ENCODE measurements around the gene RABGGTA.
A peak's percentile ranks its signal among the peaks of the same experiment; 100 is the strongest.

The RABGGTA gene

DNA sequence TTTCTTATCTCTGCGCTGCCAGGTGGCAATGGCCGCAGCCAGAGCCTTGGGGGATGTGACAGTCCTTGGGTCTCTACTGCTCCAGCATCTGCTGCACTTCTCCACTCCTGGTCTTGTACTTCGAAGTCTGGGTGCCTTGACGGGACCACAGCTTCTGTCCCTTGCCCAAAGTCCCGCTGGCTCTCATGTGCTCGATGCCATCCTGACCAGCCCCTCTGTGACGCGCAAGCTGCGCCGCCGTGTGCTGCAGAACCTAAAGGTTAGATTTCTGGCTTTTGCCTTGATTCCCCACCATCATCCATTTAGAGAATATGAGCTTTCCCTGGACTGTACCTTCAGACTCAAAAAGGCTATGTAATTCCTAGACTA lies 32.6 kb upstream of the RABGGTA start:
- TF ChIP-seq, protein P1, sequence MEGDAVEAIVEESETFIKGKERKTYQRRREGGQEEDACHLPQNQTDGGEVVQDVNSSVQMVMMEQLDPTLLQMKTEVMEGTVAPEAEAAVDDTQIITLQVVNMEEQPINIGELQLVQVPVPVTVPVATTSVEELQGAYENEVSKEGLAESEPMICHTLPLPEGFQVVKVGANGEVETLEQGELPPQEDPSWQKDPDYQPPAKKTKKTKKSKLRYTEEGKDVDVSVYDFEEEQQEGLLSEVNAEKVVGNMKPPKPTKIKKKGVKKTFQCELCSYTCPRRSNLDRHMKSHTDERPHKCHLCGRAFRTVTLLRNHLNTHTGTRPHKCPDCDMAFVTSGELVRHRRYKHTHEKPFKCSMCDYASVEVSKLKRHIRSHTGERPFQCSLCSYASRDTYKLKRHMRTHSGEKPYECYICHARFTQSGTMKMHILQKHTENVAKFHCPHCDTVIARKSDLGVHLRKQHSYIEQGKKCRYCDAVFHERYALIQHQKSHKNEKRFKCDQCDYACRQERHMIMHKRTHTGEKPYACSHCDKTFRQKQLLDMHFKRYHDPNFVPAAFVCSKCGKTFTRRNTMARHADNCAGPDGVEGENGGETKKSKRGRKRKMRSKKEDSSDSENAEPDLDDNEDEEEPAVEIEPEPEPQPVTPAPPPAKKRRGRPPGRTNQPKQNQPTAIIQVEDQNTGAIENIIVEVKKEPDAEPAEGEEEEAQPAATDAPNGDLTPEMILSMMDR (IDR thresholded peaks at IDR 0.05; ENCODE audit: control extremely low read depth, extremely low read depth, low read depth, missing control alignments), result no peak
- CTCF ChIA-PET, result interaction anchor here (0.9 to 15.5 kb wide), 5 partner anchors 24 to 189 kb away, joined by 3 to 323 read pairs (median 3); partner anchors contain the start of genes DCAF11, NRL and TINF2
- POLR2A ChIA-PET, result no interaction called here
- DNase-seq (ENCODE audit: extremely low spot score), result no peak

DNA sequence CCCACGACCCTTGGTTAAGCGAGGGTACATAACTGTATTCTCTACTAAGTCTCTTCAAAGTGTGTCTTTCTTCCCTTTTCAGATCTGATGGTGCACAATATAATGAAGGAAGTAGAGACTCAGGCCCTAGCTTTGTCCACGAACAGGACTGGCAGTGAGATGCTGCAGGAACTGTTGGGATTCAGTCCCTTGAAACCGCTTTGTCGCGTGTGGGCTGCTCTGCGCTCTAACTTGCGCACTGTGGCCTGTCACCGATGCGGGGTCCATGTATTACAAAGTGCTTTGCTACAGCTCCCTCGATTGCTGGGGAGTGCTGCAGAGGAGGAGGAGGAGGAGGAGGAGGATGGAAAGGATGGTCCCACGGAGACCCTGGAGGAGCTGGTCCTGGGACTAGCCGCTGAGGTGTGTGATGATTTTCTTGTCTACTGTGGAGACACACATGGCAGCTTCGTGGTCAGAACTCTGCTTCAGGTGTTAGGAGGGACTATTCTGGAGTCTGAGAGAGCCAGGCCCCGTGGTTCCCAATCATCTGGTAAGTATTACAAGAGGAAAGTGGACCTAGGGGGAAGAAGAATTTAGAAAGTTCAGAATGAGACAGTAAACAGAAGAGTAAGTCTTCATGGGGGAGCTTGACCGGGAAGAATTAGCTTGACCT lies 29.1 kb upstream of the RABGGTA start:
- ChIA-PET POLR2A (interaction anchor here (1.0 to 1.2 kb wide), 3 partner anchors 8 to 143 kb away, joined by 3 to 4 read pairs (median 4); partner anchors contain the start of genes CIDEB and TINF2), CTCF (interaction anchor here (0.9 to 15.5 kb wide), 13 partner anchors 9 to 210 kb away, joined by 3 to 323 read pairs (median 5); partner anchors contain the start of genes CIDEB, GMPR2, LTB4R and LTB4R2)
- no peak for DNase-seq (ENCODE audit: extremely low spot score)
- TF ChIP-seq, protein P1 (IDR thresholded peaks at IDR 0.05; ENCODE audit: control extremely low read depth, extremely low read depth, low read depth, missing control alignments), result no peak

DNA sequence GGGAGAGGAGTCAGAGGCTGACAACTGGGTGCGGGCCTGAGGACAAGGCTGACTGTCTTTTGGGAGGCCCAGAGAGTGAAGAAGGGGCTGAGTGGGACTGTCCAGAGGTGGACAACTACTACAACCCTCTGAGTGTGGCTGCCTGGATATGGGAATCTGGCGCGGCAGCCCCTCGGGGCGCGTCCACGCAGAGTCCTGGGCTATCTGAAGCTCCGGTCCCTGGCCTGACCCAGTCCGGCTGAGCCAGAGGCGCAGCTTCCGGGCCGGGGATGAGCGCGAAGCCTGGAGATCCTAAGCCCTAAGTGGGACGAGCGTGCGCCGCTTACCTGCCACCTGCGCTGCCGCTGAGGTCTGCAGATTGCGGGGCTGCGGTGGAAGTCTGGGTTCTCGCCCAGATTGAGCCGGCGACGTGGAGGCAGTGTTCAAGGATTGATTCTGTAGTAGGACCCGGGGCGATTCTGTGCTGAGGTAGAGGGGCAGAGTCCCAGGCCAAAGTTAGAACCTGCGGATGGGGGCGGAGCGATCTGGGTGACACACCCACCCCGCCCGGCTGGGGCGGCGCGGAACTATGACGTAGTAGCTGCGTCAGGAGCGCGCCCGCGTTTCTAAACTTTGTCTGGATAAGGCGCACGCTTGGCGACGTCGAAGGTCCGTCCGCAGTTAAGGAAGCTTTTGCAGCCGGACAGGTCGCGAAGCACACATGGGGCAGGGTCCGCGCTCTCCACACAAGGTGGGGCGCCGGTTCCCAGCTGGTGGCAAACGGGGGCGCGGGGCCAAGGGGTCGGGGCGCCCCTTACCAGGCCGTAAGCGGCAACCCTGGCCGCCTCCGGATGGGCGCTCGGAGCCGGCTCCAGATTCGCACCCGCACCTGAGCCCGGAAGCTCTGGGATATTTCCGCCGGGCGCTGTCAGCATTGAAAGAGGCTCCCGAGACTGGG lies 28.1 kb upstream of the RABGGTA start, which contains the start of the genes DHRS1 and NOP9:
Gene DHRS1, minus strand, starts transcription at position 526 of the 937 bp plus-strand sequence. CDS start 674 bp downstream, outside the sequence.
Gene NOP9, plus strand, starts transcription at position 596 of the 937 bp plus-strand sequence. Its CDS starts 105 bp downstream, at position 701.
- TF ChIP-seq, protein P1 (IDR thresholded peaks at IDR 0.05; ENCODE audit: control extremely low read depth, extremely low read depth, low read depth, missing control alignments), result no peak
- peak; percentile 96 for DNase-seq (ENCODE audit: extremely low spot score)
- POLR2A ChIA-PET, result interaction anchor here (1.0 to 1.2 kb wide), 4 partner anchors 9 to 143 kb away, joined by 3 to 4 read pairs (median 4); partner anchors contain the start of genes CIDEB and TINF2
- CTCF ChIA-PET, result interaction anchor here (0.9 to 15.5 kb wide), 18 partner anchors 10 to 241 kb away, joined by 3 to 323 read pairs (median 12); partner anchors contain the start of genes CIDEB, GMPR2, LTB4R and LTB4R2

DNA sequence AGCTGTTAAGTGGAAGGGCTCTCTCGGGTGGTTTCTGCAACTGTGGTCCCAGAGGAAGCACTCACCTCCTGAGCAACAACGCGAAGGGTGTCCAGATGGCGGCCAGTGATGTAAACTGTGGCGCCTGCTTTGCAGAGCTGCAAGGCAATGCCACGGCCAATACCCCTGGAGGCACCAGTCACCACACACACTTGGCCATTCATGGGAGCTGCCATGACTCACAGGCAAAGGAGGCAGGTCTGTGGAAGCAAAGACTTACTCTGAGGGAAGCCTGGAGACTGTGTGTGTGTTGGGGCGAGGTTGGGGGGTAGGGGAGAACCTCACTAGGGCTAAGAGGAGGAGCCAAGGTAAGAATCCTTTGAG lies 27.5 kb upstream of the RABGGTA start:
- TF ChIP-seq, protein P1 (IDR thresholded peaks at IDR 0.05; ENCODE audit: control extremely low read depth, extremely low read depth, low read depth, missing control alignments), result no peak
- no peak for DNase-seq (ENCODE audit: extremely low spot score)
- POLR2A ChIA-PET, result interaction anchor here (1.0 kb wide), 1 partner anchor 57 kb away, joined by 3 read pairs; the partner anchor contains the start of gene TINF2
- CTCF ChIA-PET, result interaction anchor here (0.8 to 15.5 kb wide), 14 partner anchors 11 to 240 kb away, joined by 3 to 323 read pairs (median 12); partner anchors contain the start of genes CIDEB, GMPR2, IRF9 and LTB4R

DNA sequence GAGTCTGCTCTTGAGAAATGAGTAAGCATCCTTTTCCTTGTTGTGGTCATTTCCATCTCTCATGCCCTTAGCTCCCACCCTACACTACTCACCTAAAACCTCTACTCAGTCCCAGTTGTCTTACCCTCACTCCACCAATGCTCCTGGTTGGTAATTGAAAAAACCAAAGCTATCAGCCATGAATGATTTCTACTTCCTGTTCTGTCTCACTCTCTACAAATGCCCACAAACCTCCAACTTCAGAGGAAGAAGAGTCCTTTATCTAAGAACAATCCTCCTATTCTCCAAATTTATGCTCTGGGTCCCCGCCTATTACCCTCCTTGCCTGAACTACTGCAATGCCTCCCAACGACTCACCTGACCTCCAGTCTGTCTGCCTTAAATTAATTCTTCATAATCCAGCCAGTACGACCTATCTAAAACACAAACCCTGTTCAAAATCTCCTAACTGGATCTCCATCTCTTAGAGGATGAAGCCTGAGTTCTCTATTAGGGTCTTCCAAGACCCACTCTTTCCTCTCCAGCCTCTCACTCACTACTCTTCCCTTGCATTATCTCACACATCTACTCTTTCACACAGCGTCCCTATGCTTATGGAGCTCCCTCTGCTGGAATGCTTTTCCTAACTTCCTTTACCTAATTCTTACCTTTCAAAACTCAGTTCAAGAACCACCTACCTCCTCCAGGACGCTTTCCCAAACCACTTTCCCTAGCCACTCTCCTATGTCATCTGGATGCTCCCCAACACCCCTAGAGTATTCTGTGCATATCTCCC lies 26.0 kb upstream of the RABGGTA start:
- CTCF ChIA-PET, result interaction anchor here (0.7 to 15.5 kb wide), 30 partner anchors 12 to 286 kb away, joined by 3 to 323 read pairs (median 9); partner anchors contain the start of genes CHMP4A, CIDEB, DCAF11 and GMPR2
- no peak for DNase-seq (ENCODE audit: extremely low spot score)
- POLR2A ChIA-PET, result interaction anchor here (0.6 to 1.5 kb wide), 3 partner anchors 23 to 55 kb away, joined by 3 to 9 read pairs (median 6); partner anchors contain the start of genes RABGGTA and TINF2
- TF ChIP-seq, protein P1 (IDR thresholded peaks at IDR 0.05; ENCODE audit: control extremely low read depth, extremely low read depth, low read depth, missing control alignments), result peak; percentile 42
